G401 (cell line): Measurements from ENCODE around the gene NUTM2E. TPM values are rescaled to one million over a fixed set of nuclear protein-coding genes. Genes with fewer than 3 reads are reported as not detected.
"Not testable (repeated sequence)": the region's sequence is repeated elsewhere in the genome, so short reads cannot be mapped to it uniquely, and the experiment has no call there.

ENCODE experiments used
- DNase-seq: peaks from one replicate; pipeline ENCODE4 v3.0.0-alpha.2; 2015; ENCODE audit warnings: low spot score
- in situ Hi-C: cut with HindIII; loops from 2 replicates; pipeline ENCODE4 v1.10.0; 2016; ENCODE audit warnings: low sequenced_read_pairs, mixed read lengths
- total RNA-seq: library from RNA; depleted of rRNA; stranded (reverse); fragments of >200 nt; shearing (Covaris generic); gene quantifications from 2 replicates; pipeline ENCODE4 v1.2.3, GENCODE V29; 2014; rRNA removed

NUTM2E gene
- total RNA-seq, 1 experiment from 2014 or later: not detected

DNA sequence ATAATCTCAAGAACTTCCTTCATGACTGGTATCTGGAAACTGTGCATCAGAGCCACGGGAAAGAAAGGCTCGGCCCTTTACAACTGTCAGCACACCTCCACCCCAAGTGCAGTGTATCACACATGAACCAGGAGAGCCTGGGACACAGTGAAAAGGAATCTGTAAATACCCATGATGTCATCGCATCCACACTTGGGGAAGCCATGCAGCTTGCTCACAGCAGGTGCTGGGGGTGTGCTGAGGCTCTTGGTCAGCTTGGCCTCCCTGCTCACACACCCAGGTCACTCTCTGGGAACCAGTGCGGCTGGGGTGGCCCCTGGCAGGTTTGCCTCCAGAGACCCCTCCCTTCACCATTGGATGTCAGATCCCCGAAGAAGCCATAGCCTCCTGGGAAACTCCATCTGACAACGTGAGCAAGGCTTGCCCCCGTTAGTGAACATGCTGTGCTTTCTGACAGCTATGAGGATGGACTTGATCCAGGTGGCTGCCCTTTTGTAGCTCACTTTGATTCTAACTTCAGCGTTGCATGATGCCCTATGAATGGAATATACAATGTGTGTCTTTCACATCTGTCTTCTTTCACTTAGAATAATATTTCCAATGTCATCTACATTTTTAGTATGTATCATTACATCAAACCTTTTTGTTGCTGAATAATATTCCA, 26.8 kb downstream of the NUTM2E start:
- DNase-seq, in situ Hi-C loops: not testable (repeated sequence)

DNA sequence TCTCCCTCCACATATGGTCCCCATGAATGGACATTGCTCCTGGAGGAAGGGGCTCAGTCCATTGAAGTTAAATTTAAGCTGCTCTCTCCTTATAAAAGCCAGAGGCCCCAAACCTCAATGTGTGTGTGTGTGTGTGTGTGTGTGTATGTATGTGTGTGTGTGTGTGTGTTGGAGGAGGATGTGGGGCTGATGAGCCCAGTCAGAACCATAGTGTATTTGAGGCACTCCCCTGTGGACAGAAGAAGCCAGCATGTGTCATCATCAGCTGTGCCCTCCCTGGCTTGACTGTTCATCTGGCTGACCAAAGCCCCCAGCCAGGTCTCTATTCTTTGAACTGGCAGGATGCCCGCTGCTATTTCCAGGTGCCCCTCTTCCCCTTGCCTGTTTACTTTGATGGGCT, 35.7 kb downstream of the NUTM2E start:
- in situ Hi-C loops, DNase-seq: not testable (repeated sequence)

GRCh38 chr10:79862803-79863202, 36.3 kb downstream of the NUTM2E start:
- in situ Hi-C loops, DNase-seq: not testable (repeated sequence)

DNA sequence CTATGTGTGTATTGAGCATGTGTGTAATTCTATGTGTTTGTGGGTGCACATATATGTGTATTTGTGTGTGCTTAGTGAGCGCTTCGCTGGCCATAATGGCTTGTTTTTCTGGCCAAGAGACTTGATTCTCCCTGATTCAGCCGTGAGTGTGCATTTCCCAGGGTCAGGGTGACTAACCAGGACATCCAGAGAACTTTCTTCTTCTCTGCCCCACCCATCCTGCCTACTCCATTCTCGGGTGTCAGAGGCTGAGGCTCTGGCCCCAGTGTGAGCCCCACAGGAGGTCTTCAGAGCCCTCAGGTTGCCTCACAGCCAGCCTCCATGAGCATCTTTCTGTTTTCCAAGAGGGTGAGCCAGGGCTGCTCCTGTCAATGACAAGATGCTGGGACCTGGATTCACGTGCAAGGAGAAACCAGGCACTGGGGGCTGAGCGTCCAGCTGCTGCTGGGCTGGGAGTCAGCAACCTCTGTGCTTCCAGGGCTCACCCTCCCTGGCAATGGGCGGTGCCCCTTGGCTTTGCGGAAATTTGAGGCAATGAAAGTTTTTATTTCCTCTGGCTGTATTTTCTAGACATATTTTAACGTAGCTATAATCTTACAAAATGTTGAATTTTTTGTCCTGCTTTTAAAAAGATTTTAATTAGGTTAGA, 40.5 kb downstream of the NUTM2E start:
- DNase-seq, in situ Hi-C loops: not testable (repeated sequence)

- in situ Hi-C loops, DNase-seq: not testable (repeated sequence)
Measured at GRCh38 chr10:79868023-79868422, 41.5 kb downstream of the NUTM2E start.

GRCh38 chr10:79869439-79870097, 43.0 kb downstream of the NUTM2E start:
- DNase-seq: peak; percentile 2
- in situ Hi-C loops: not testable (repeated sequence)

DNA sequence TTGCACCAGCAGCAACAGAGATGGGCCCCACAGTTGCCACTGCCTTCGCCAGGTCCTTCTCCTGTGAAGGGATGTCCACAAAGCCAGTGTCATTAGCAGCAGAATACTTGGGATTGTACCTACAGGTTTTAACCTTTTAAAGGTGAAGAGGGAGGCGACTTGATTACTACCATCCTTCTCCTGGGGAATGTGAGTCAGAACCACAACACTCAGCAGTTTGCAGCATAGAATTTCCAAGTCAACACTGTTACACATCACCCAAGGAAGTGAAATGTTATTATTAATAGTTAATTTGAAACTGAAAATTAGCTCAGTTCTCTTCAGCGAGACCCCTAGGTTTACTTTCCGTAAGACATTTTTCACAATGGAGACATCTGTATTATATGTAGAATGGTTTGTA, 45.2 kb downstream of the NUTM2E start:
- in situ Hi-C loops: not testable (repeated sequence)

More for the DNA sequence above, 45.2 kb downstream of the NUTM2E start:
- DNase-seq: not testable (repeated sequence)

Other genes starting within 250 kb of the NUTM2E start
- not detected in 2 replicates for gene SFTPA1, start 215.8 kb upstream of the NUTM2E start, total RNA-seq
- gene NUTM2B, start 123.5 kb upstream of the NUTM2E start, total RNA-seq: 0.61 and 0.68 TPM in 2 replicates
- gene SFTPD, start 122.4 kb downstream of the NUTM2E start, total RNA-seq: not detected in 2 replicates